ENCODE data around the gene LTO1. TPM values are rescaled to one million over a fixed set of nuclear protein-coding genes. Genes with fewer than 3 reads are reported as not detected.
"Not testable (repeated sequence)": the region's sequence is repeated elsewhere in the genome, so short reads cannot be mapped to it uniquely, and the experiment has no call there.

LTO1 gene
- polyA plus RNA-seq, 1 experiment: 13.7 TPM

- DNase-seq (ENCODE audit: low read depth): no peak
- CTCF ChIA-PET: no interaction called here
Measured at GRCh38 chr11:69630017-69630416, 45.1 kb downstream of the LTO1 start.

GRCh38 chr11:69627551-69627950 is 47.6 kb downstream of the LTO1 start:
- H3K4me3 ChIP-seq (ENCODE audit: low read depth, low read length): no peak overlapping the region
- ChIA-PET CTCF (no interaction called here), POLR2A (no interaction called here)
- no peak for TF ChIP-seq CTCF (IDR thresholded peaks at IDR 0.05; ENCODE audit: insufficient read depth, low read depth, low read length)
- no peaks in the 10 kb centered on the region for H3K36me3 ChIP-seq (ENCODE audit: control insufficient read depth, insufficient read depth, low read length)
- H3K27me3 ChIP-seq (ENCODE audit: control insufficient read depth, insufficient read depth, low read length): no peaks in the 10 kb centered on the region
- no peak for DNase-seq (ENCODE audit: low read depth)

More at GRCh38 chr11:69630017-69630416, 45.1 kb downstream of the LTO1 start:
- no peaks in the 10 kb centered on the region for H3K27me3 ChIP-seq (ENCODE audit: control insufficient read depth, insufficient read depth, low read length)
- H3K4me3 ChIP-seq (ENCODE audit: low read depth, low read length): no peak overlapping the region
- TF ChIP-seq CTCF (IDR thresholded peaks at IDR 0.05; ENCODE audit: insufficient read depth, low read depth, low read length): no peak
- POLR2A ChIA-PET: no interaction called here
- H3K36me3 ChIP-seq (ENCODE audit: control insufficient read depth, insufficient read depth, low read length): no peaks in the 10 kb centered on the region

GRCh38 chr11:69625476-69625875 is 49.7 kb downstream of the LTO1 start:
- no peaks in the 10 kb centered on the region for H3K36me3 ChIP-seq (ENCODE audit: control insufficient read depth, insufficient read depth, low read length)
- ChIA-PET CTCF (no interaction called here), POLR2A (no interaction called here)
- H3K4me3 ChIP-seq (ENCODE audit: low read depth, low read length): no peak overlapping the region
- H3K27me3 ChIP-seq (ENCODE audit: control insufficient read depth, insufficient read depth, low read length): no peaks in the 10 kb centered on the region
- TF ChIP-seq CTCF (IDR thresholded peaks at IDR 0.05; ENCODE audit: insufficient read depth, low read depth, low read length): no peak
- DNase-seq (ENCODE audit: low read depth): no peak

GRCh38 chr11:69624293-69624692 is 50.9 kb downstream of the LTO1 start:
- CTCF ChIA-PET: no interaction called here
- Histone ChIP-seq H3K4me3 (ENCODE audit: low read depth, low read length) (no peak overlapping the region), H3K36me3 (ENCODE audit: control insufficient read depth, insufficient read depth, low read length) (no peaks in the 10 kb centered on the region), H3K27me3 (ENCODE audit: control insufficient read depth, insufficient read depth, low read length) (no peaks in the 10 kb centered on the region)
- no peak for DNase-seq (ENCODE audit: low read depth)
- no peak for TF ChIP-seq CTCF (IDR thresholded peaks at IDR 0.05; ENCODE audit: insufficient read depth, low read depth, low read length)
- POLR2A ChIA-PET: no interaction called here

GRCh38 chr11:69622097-69622681 is 53.0 kb downstream of the LTO1 start:
- CTCF ChIA-PET: interaction anchor here (0.6 to 1.0 kb wide), 2 partner anchors 11 to 14 kb away, joined by 3 read pairs; no protein-coding TSS in a partner anchor
- POLR2A ChIA-PET; H3K4me3 ChIP-seq (ENCODE audit: low read depth, low read length); H3K36me3 ChIP-seq (ENCODE audit: control insufficient read depth, insufficient read depth, low read length); H3K27me3 ChIP-seq (ENCODE audit: control insufficient read depth, insufficient read depth, low read length); DNase-seq (ENCODE audit: low read depth): not testable (repeated sequence)

- H3K27me3 ChIP-seq (ENCODE audit: control insufficient read depth, insufficient read depth, low read length): no peaks in the 10 kb centered on the region; the same call in 1 of the 2 replicates
- ChIA-PET POLR2A (no interaction called here), CTCF (interaction anchor here (0.6 to 1.1 kb wide), 2 partner anchors 23 to 344 kb away, joined by 3 to 4 read pairs; no protein-coding TSS in a partner anchor)
- H3K36me3 ChIP-seq (ENCODE audit: control insufficient read depth, insufficient read depth, low read length): no peaks in the 10 kb centered on the region
- H3K4me3 ChIP-seq (ENCODE audit: low read depth, low read length): no peak overlapping the region
- no peak for DNase-seq (ENCODE audit: low read depth)
- TF ChIP-seq CTCF (IDR thresholded peaks at IDR 0.05; ENCODE audit: insufficient read depth, low read depth, low read length): no peak
Measured at GRCh38 chr11:69620683-69621290, 54.4 kb downstream of the LTO1 start.

All from BJ (cell line).